Epithelial cell of esophagus (primary cell): ENCODE data around the gene SIAH3.
A peak's percentile ranks its signal among the peaks of the same experiment; 100 is the strongest.

Source experiments
- DNase-seq: peaks from one replicate; pipeline ENCODE4 v3.0.0; 2010; ENCODE audit warnings: low read depth
- H3K4me3 ChIP-seq: 2 replicates; pipeline ENCODE4 v1.5.1; 2011; ENCODE audit warnings: mild to moderate bottlenecking, low read length, control low read depth
- CTCF ChIP-seq: IDR thresholded peaks from 2 replicates; pipeline ENCODE4 v1.5.1; 2011; ENCODE audit warnings: low read depth, mild to moderate bottlenecking, low read length, control low read depth, inconsistent platforms; ENCODE audit not compliant: insufficient read depth; ENCODE audit errors: missing control alignments

Gene SIAH3

GRCh38 chr13:45816427-45816826, 35.1 kb downstream of the SIAH3 start:
- DNase-seq, result no peak
- no peak for TF ChIP-seq CTCF
- no peak overlapping the region for H3K4me3 ChIP-seq

- no peak for TF ChIP-seq CTCF
- peak; percentile 43 for DNase-seq
- H3K4me3 ChIP-seq, result no peak overlapping the region
Measured at GRCh38 chr13:45812695-45813372, 38.7 kb downstream of the SIAH3 start.

- no peak overlapping the region for H3K4me3 ChIP-seq
- peak; percentile 89 for DNase-seq
- TF ChIP-seq CTCF, result no peak
Measured at GRCh38 chr13:45811891-45812694, 39.5 kb downstream of the SIAH3 start.

- H3K4me3 ChIP-seq, result no peak overlapping the region
- DNase-seq, result no peak
- TF ChIP-seq CTCF, result no peak
Measured at GRCh38 chr13:45809801-45810394, 41.7 kb downstream of the SIAH3 start.

- H3K4me3 ChIP-seq, result no peak overlapping the region
- no peak for TF ChIP-seq CTCF
- DNase-seq, result no peak
Measured at GRCh38 chr13:45808925-45809324, 42.6 kb downstream of the SIAH3 start.

- no peak overlapping the region for H3K4me3 ChIP-seq
- TF ChIP-seq CTCF, result peak; percentile 90
- DNase-seq, result peak; percentile 81
Measured at GRCh38 chr13:45807520-45808099, 43.9 kb downstream of the SIAH3 start.
